ENCODE data around the gene WASHC2A.
"Not testable (repeated sequence)": the region's sequence is repeated elsewhere in the genome, so short reads cannot be mapped to it uniquely, and the experiment has no call there.

DNA sequence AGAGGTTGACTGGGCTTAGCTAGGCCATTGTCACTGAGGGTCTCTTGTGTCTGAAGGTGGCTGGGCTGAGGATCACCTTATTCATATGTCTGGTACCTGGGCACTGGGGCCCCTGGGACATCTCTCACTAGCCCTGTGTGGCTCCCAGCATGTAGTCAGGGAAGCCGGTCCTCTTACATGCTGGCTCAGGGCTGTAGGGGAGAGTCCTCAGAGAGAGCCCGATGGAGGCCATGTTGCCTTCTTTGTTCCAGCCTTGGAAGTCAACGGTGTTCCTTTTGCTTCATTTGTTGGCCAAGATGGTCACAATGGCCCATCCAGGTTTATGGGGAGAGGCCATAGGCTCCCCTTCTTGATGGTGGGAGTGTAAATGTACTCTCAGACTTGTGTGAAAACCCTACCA lies 34.0 kb downstream of the WASHC2A start:
- TF ChIP-seq, protein P1, sequence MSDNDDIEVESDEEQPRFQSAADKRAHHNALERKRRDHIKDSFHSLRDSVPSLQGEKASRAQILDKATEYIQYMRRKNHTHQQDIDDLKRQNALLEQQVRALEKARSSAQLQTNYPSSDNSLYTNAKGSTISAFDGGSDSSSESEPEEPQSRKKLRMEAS (CRISPR knock-in tag; IDR thresholded peaks at IDR 0.05), result not testable (repeated sequence)
- not testable (repeated sequence) for TF ChIP-seq CREB1 (CRISPR knock-in tag; IDR thresholded peaks at IDR 0.05)
- TF ChIP-seq, protein P2, sequence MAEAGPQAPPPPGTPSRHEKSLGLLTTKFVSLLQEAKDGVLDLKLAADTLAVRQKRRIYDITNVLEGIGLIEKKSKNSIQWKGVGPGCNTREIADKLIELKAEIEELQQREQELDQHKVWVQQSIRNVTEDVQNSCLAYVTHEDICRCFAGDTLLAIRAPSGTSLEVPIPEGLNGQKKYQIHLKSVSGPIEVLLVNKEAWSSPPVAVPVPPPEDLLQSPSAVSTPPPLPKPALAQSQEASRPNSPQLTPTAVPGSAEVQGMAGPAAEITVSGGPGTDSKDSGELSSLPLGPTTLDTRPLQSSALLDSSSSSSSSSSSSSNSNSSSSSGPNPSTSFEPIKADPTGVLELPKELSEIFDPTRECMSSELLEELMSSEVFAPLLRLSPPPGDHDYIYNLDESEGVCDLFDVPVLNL (CRISPR knock-in tag; IDR thresholded peaks at IDR 0.05; ENCODE audit: borderline replicate concordance, low read depth), result not testable (repeated sequence)
- TF ChIP-seq, protein P3, sequence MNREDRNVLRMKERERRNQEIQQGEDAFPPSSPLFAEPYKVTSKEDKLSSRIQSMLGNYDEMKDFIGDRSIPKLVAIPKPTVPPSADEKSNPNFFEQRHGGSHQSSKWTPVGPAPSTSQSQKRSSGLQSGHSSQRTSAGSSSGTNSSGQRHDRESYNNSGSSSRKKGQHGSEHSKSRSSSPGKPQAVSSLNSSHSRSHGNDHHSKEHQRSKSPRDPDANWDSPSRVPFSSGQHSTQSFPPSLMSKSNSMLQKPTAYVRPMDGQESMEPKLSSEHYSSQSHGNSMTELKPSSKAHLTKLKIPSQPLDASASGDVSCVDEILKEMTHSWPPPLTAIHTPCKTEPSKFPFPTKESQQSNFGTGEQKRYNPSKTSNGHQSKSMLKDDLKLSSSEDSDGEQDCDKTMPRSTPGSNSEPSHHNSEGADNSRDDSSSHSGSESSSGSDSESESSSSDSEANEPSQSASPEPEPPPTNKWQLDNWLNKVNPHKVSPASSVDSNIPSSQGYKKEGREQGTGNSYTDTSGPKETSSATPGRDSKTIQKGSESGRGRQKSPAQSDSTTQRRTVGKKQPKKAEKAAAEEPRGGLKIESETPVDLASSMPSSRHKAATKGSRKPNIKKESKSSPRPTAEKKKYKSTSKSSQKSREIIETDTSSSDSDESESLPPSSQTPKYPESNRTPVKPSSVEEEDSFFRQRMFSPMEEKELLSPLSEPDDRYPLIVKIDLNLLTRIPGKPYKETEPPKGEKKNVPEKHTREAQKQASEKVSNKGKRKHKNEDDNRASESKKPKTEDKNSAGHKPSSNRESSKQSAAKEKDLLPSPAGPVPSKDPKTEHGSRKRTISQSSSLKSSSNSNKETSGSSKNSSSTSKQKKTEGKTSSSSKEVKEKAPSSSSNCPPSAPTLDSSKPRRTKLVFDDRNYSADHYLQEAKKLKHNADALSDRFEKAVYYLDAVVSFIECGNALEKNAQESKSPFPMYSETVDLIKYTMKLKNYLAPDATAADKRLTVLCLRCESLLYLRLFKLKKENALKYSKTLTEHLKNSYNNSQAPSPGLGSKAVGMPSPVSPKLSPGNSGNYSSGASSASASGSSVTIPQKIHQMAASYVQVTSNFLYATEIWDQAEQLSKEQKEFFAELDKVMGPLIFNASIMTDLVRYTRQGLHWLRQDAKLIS (CRISPR knock-in tag; IDR thresholded peaks at IDR 0.05; ENCODE audit: borderline replicate concordance), result not testable (repeated sequence)

All from WTC11 (cell line).